NCI-H748 treated with DMSO at 0.1 percent for 48 hours (cell line): ENCODE data around the gene TREX2.

Experiments
- DNase-seq: peaks from one replicate; lab custom pipeline; 2025; lab: John Stamatoyannopoulos, UW

Gene TREX2

DNA sequence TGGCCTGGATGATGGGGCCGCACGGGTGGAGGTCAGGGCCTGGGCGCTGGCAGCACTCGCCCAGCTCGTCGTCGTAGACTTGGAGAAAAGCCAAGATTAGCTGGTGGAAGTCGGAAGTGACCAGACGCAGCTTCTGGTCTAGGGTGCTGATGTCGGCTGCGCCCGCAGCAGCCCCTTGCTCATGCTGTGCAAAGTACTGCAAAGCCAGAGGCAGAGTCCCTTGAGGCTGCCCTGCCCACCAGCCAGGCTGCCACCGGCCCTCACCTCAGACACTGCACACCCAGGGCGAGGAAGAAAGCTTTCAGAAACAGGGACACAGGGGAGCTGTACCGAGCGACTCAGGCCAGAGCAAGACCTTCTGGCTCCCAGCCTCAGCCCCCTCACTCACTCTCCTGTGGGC lies 9.7 kb upstream of the TREX2 start:
- DNase-seq = no peak

DNA sequence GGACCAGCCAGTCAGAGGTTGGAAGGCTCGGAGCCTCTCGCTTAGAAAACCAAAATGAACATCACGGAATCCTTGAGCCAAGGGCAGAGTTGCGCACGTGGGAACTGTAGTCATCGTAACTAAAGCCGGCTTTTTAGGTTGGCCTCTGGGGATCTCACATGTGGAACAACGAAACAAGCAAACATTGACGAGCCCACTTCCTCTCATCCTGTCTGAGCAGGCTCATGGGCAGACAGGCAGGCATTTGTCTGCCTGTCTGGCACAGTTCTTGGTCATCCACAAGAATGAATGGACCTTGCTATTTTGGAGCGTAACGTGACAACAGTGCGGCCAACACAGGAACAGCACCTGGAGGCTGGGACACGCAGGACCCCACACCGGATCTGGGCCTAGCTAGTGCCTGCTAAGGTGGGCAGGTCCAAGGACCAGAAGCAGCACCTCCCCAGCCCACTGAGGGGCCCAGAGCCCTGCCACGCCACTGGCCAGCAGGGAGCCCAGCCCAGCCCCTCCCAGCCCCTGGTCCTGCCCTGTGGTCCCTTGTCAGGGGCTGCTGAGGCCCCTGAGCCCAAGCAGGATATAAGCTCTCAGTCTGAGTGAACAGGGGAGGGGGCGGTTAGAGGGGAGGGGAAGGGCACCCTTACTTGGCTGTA lies 9.2 kb upstream of the TREX2 start:
- DNase-seq = no peak

- no peak for DNase-seq
Measured at GRCh38 chrX:153450949-153451277, 5.1 kb upstream of the TREX2 start.

DNA sequence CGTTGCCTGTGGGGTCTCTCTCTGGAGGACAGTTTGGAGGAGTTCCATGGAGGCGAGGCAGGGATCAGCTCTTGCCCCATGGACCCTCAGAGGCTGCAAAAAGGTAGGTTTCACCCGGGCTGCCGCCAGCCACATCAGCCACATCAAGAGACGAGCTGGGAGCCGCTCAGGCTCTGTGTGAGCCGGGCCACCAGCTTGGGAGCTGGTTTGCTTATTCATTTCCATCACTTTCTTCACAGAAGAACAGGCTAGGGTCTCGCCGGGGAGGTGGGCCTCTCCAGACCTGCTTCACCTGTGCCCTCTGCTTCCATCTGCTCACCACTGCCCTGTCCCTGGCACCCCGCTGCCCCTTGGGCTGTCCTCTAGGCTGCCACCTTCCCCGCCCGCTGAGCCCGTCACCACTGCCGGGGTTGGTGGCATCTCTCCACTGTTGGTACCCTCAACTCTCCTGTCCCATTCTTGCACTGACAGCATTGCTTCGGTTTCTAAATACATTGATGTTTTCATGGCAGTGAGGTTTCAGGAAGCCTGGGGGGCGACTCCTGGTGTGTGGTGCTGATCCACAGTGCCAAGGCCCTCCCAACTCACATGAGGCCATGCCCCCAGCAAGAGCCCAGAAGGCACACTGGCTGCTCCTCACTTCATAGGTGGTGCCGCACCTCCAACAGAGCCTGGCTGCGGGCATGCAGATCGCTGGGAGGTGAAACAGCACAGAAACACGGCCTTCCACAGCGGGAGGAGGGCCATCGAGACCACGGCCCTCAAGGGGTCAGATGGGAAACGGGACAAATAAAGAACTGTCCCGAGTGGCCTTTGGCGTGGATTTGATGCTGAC lies 4.5 kb upstream of the TREX2 start:
- DNase-seq = no peak

GRCh38 chrX:153449368-153450113 lies 3.7 kb upstream of the TREX2 start:
- DNase-seq = no peak

GRCh38 chrX:153448556-153449367 lies 2.9 kb upstream of the TREX2 start:
- no peak for DNase-seq

DNA sequence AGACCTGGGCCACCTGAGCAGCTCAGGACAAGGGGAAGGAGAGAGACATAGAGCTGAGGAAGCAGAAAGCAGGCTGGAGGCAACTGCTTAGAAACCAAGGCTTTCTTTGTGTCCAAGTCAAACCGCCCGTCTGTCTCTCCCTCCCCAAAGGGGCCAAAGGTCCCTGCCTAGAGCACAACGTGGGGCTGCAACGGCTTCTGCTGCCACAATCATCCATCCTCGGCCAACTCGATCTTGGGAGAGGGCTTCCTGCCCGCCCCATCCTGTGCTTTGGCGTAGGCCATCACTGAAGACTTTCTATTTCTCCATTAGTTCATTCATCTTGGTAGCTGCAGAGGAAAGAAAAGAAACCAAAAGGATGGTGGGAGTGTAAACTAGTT lies 1.7 kb upstream of the TREX2 start:
- DNase-seq = no peak

GRCh38 chrX:153446950-153447580 lies 1.2 kb upstream of the TREX2 start:
- DNase-seq = no peak

- DNase-seq = no peak
Measured at GRCh38 chrX:153446636-153446936, 730 bp upstream of the TREX2 start.

DNA sequence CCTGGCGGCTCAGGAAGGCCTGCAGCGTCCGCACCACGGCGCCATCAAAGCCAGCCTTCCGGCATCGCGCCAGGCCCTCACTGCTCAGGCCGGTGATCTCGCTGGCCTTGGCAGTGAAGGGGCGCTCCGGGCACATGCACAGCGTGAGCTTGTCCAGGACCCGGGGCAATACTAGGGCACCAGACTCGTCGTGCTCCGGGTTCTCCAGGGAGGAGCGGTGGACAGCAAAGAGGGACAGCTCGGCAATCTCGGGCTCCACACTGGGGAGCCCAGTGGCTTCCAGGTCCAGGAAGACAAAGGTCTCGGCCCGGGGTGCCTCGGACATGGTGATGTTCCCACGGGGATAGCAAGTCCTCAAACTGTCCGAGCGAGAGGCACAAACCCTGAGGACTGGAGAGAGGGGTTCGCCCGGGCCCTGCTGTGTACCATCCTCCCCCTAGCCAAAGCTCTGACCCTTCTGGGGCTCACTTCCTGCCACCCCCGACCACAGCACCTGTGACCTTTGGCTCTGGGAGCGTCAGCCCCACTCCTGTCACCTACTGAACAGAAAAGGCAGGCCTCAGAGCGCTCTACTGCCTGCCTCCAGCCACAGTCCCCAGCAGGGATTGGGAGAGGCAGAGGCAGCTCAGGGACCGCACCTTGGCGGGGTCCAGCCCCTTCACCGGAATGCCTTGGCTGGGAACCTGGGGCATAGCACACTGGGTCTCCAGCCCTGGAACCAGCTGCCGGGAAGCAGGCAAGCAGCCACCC lies 575 bp downstream of the TREX2 start:
- DNase-seq = no peak

- no peak for DNase-seq
Measured at GRCh38 chrX:153444333-153445011, 1.4 kb downstream of the TREX2 start.

- DNase-seq = no peak
Measured at GRCh38 chrX:153443476-153444332, 2.2 kb downstream of the TREX2 start.

DNA sequence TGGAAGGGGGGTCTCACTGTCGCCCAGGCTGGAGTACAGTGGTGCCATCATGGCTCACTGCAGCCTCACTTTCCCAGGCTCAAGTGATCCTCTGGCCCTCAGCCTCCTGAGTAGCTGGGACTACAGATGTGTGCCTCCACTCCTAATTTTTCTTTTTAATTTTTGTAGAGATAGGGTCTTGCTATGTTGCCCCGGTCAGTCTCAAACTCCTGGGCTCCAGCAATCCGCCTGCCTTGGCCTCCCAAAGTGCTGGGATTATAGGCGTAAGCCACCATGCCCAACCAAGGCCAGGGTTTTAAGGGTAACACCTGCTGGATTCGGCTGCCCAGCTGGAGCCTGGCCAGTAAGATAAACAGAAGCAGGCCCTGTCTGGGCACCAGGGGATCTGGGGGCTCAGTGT lies 3.4 kb downstream of the TREX2 start:
- no peak for DNase-seq

DNA sequence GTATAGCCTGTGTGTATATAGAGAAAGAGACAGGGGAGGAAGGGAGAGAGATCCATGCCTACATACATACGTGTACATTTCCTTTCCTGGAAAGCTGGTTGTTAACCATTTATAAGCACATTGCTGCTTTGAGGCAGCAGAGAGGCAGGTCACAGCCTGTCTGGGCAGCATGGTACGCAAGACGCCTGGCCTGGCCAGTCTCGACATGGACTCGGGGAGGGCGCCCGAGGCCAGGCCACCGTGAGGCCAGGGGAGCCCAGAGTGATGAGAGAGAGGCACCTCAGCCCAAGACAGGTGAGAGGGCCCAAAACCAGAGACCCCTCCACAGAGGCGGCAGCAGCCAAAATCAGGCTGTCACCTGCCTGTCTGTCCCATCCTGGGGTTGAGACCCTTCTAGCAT lies 3.9 kb downstream of the TREX2 start:
- DNase-seq = no peak

GRCh38 chrX:153441296-153441695 lies 4.6 kb downstream of the TREX2 start:
- no peak for DNase-seq

GRCh38 chrX:153440556-153441135 lies 5.2 kb downstream of the TREX2 start:
- DNase-seq = no peak

DNA sequence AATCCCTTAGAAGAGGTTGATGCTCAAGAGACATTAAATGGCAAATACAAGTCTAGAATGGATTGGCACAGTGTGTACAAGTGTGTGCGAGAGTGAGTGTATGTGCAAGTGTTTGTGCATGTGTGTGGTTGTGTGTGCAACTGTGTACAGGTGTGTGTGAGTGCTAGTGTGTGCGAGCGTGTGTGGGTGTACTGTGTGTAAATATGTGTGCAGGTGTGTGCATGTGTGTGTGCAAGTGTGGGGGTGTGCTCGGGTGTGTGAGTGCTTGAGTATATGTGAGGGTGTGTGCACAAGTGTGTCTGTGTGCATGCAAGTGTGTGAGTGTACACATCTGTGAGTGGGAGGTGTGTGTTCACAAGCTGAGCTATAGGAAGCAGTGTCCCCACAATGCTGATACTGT lies 5.9 kb downstream of the TREX2 start:
- DNase-seq = no peak

GRCh38 chrX:153438532-153438931 lies 7.3 kb downstream of the TREX2 start:
- no peak for DNase-seq

DNA sequence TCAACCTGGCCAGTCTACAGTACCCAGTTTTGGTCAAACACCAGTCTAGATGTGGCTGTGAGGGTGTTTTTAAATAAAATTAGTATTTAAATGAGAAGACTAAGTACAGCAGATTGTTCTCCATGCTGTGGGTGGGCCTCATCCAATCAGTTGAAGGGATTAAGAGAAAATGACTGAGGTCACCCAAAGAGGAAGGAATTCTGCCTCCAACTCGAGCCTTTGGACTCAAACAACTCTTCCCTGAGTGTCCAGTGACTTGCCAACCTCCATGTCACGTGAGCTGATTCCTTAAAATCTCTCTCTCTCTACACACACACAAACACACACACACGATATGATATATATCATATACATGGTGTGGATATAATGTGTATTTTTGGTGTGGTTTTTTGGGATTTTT lies 10.0 kb downstream of the TREX2 start:
- no peak for DNase-seq
